Kidney epithelial cell (primary cell): ENCODE data around the gene LPIN1. TPM values are rescaled to one million over a fixed set of nuclear protein-coding genes. Genes with fewer than 3 reads are reported as not detected.

Experiments
- DNase-seq: peaks from one replicate; pipeline ENCODE4 v3.0.0-alpha.2; 2010; ENCODE audit warnings: low read depth
- H3K27me3 ChIP-seq: 2 replicates; pipeline ENCODE4 v1.6.0; 2011; ENCODE audit warnings: low read length; ENCODE audit not compliant: control insufficient read depth, insufficient read depth
- H3K36me3 ChIP-seq: 2 replicates; pipeline ENCODE4 v1.5.1; 2011; ENCODE audit warnings: low read length; ENCODE audit not compliant: control insufficient read depth, insufficient read depth
- H3K4me3 ChIP-seq: 2 replicates; pipeline ENCODE4 v1.5.1; 2011; ENCODE audit warnings: low read depth, mild to moderate bottlenecking, control low read depth, low read length
- CTCF ChIP-seq: IDR thresholded peaks from 2 replicates; pipeline ENCODE4 v1.5.1; 2011; ENCODE audit warnings: mild to moderate bottlenecking, moderate library complexity, low read length, control low read depth, inconsistent platforms; ENCODE audit not compliant: insufficient read depth, poor library complexity, severe bottlenecking
- total RNA-seq: library from RNA; depleted of rRNA; stranded (reverse); fragments of >200 nt; gene quantifications from 2 replicates; pipeline ENCODE4 v1.2.3, GENCODE V29; 2015

The LPIN1 gene
- total RNA-seq, 1 donor from 2014 or later, result 23.6 TPM

- no peak overlapping the region for H3K4me3 ChIP-seq
- no peaks in the 10 kb centered on the region for H3K36me3 ChIP-seq
- no peak for DNase-seq
- no peaks in the 10 kb centered on the region for H3K27me3 ChIP-seq
- TF ChIP-seq CTCF, result no peak
These were observed 33.6 kb upstream of the LPIN1 start for GRCh38 chr2:11712866-11713265.

- Histone ChIP-seq H3K36me3 (no peaks in the 10 kb centered on the region), H3K4me3 (no peak overlapping the region), H3K27me3 (no peaks in the 10 kb centered on the region)
- no peak for DNase-seq
- TF ChIP-seq CTCF, result no peak
These were observed 32.6 kb upstream of the LPIN1 start for GRCh38 chr2:11713815-11714214.

GRCh38 chr2:11715987-11716652, 30.3 kb upstream of the LPIN1 start:
- no peak overlapping the region for H3K4me3 ChIP-seq
- DNase-seq, result no peak
- H3K36me3 ChIP-seq, result no peaks in the 10 kb centered on the region
- H3K27me3 ChIP-seq, result peaks cover 2% of the 10 kb centered on the region
- no peak for TF ChIP-seq CTCF

- Histone ChIP-seq H3K4me3 (no peak overlapping the region), H3K27me3 (peaks cover 2% of the 10 kb centered on the region), H3K36me3 (no peaks in the 10 kb centered on the region)
- TF ChIP-seq CTCF, result no peak
- no peak for DNase-seq
These were observed 29.6 kb upstream of the LPIN1 start for GRCh38 chr2:11716689-11717321.

- Histone ChIP-seq H3K27me3 (peaks cover 2% of the 10 kb centered on the region), H3K4me3 (no peak overlapping the region), H3K36me3 (no peaks in the 10 kb centered on the region)
- DNase-seq, result no peak
- TF ChIP-seq CTCF, result no peak
These were observed 28.8 kb upstream of the LPIN1 start for GRCh38 chr2:11717623-11718022.

- Histone ChIP-seq H3K27me3 (peaks cover 2% of the 10 kb centered on the region), H3K4me3 (no peak overlapping the region), H3K36me3 (no peaks in the 10 kb centered on the region)
- no peak for DNase-seq
- no peak for TF ChIP-seq CTCF
These were observed 27.8 kb upstream of the LPIN1 start for GRCh38 chr2:11718606-11719005.
